DND-41 (cell line): Measurements from ENCODE around the gene KCMF1.

Experiments used
- CTCF ChIP-seq: IDR thresholded peaks from 2 replicates; pipeline ENCODE4 v1.5.1; 2012; ENCODE audit warnings: borderline replicate concordance, low read length, moderate library complexity, mild to moderate bottlenecking; ENCODE audit not compliant: poor library complexity, severe bottlenecking; ENCODE audit errors: extremely low read depth
- EZH2 ChIP-seq: IDR thresholded peaks from 3 replicates; pipeline ENCODE4 v1.6.1; 2012; ENCODE audit warnings: borderline replicate concordance, low read depth, mild to moderate bottlenecking, moderate library complexity, low read length, inconsistent platforms; ENCODE audit not compliant: severe bottlenecking

GRCh38 chr2:84965827-84966226 lies 5.1 kb upstream of the KCMF1 start:
- TF ChIP-seq CTCF: no peak
- TF ChIP-seq EZH2: no peak
